Nucleus accumbens (tissue), 56 donors: ENCODE results near the gene TMEM131L.
A peak's percentile ranks its signal among the peaks of the same experiment; 100 is the strongest.
"Not testable (repeated sequence)": the region's sequence is repeated elsewhere in the genome, so short reads cannot be mapped to it uniquely, and the experiment has no call there.

Source experiments
- DNase-seq, 56 donors: peaks; one replicate each; lab custom pipeline; 2025; lab: John Stamatoyannopoulos, UW

Gene TMEM131L

GRCh38 chr4:153641532-153641931 lies 175.4 kb downstream of the TMEM131L start:
- DNase-seq = no peak

GRCh38 chr4:153643406-153644383 lies 177.5 kb downstream of the TMEM131L start:
- DNase-seq = no peak

GRCh38 chr4:153645183-153645582 lies 179.0 kb downstream of the TMEM131L start:
- DNase-seq = no peak

- no peak for DNase-seq
These were observed 180.1 kb downstream of the TMEM131L start for GRCh38 chr4:153646261-153646660.

- no peak for DNase-seq
These were observed 180.8 kb downstream of the TMEM131L start for GRCh38 chr4:153646978-153647377.

GRCh38 chr4:153647975-153648374 lies 181.8 kb downstream of the TMEM131L start:
- no peak for DNase-seq

- no peak for DNase-seq
These were observed 183.4 kb downstream of the TMEM131L start for GRCh38 chr4:153649572-153649991.

- DNase-seq = peak in 10 of 56 donors; percentile 4 to 25 (median 14)
These were observed 185.0 kb downstream of the TMEM131L start for GRCh38 chr4:153651116-153651515.

GRCh38 chr4:153651587-153651986 lies 185.4 kb downstream of the TMEM131L start:
- DNase-seq = peak in 13 of 56 donors; percentile 6 to 44 (median 22)

GRCh38 chr4:153652051-153652784 lies 186.1 kb downstream of the TMEM131L start:
- DNase-seq = peak in 1 of 56 donors; percentile 8

GRCh38 chr4:153655002-153655541 lies 188.9 kb downstream of the TMEM131L start:
- no peak for DNase-seq

GRCh38 chr4:153655928-153656327 lies 189.8 kb downstream of the TMEM131L start:
- peak in 13 of 56 donors; percentile 3 to 60 (median 30) for DNase-seq

GRCh38 chr4:153661215-153661822 lies 195.2 kb downstream of the TMEM131L start:
- no peak for DNase-seq

- no peak for DNase-seq
These were observed 195.7 kb downstream of the TMEM131L start for GRCh38 chr4:153661908-153662307.

- no peak for DNase-seq
These were observed 197.5 kb downstream of the TMEM131L start for GRCh38 chr4:153663667-153664066.

GRCh38 chr4:153666505-153666904 lies 200.3 kb downstream of the TMEM131L start:
- DNase-seq = not testable (repeated sequence)

- DNase-seq = no peak
These were observed 202.5 kb downstream of the TMEM131L start for GRCh38 chr4:153668647-153669046.

- DNase-seq = no peak
These were observed 203.7 kb downstream of the TMEM131L start for GRCh38 chr4:153669838-153670237.

GRCh38 chr4:153676486-153676885 lies 210.3 kb downstream of the TMEM131L start:
- no peak for DNase-seq

- DNase-seq = no peak
These were observed 210.8 kb downstream of the TMEM131L start for GRCh38 chr4:153676984-153677383.

GRCh38 chr4:153679486-153679885 lies 213.3 kb downstream of the TMEM131L start:
- DNase-seq = no peak
